Activated naive CD4-positive, alpha-beta T cell treated with anti-CD3 and anti-CD28 coated beads for 36 hours (primary cell): ENCODE measurements around the gene ZNF8. TPM values are rescaled to one million over a fixed set of nuclear protein-coding genes. Genes with fewer than 3 reads are reported as not detected.
A peak's percentile ranks its signal among the peaks of the same experiment; 100 is the strongest.

Experiments used
- CTCF ChIA-PET: fragments of 350-600 bp; sonication (Branson Sonifier 250); formaldehyde crosslinking; loops from one replicate; lab custom pipeline; 2021; ENCODE audit warnings: antibody characterized with exemption; lab: Charles Lee
- DNase-seq: peaks from one replicate; pipeline ENCODE4 v3.0.0-alpha.2; 2020
- H3K27ac Mint-ChIP-seq: one replicate; pipeline ENCODE4 v1.8.0; 2021; ENCODE audit warnings: mild to moderate bottlenecking, mixed read lengths
- H3K27me3 Mint-ChIP-seq: one replicate; pipeline ENCODE4 v1.8.0; 2021; ENCODE audit warnings: low read depth, mixed read lengths
- H3K36me3 Mint-ChIP-seq: one replicate; pipeline ENCODE4 v1.8.0; 2021; ENCODE audit warnings: low read depth, mixed read lengths
- H3K4me1 Mint-ChIP-seq: one replicate; pipeline ENCODE4 v1.8.0; 2021; ENCODE audit warnings: low read depth, mixed read lengths
- H3K4me3 Mint-ChIP-seq: one replicate; pipeline ENCODE4 v1.8.0; 2021; ENCODE audit warnings: mild to moderate bottlenecking, moderate library complexity, mixed read lengths
- H3K9me3 Mint-ChIP-seq: one replicate; pipeline ENCODE4 v1.8.0; 2021; ENCODE audit warnings: mixed read lengths
- intact Hi-C: fragments of 100-400 bp; cut with micrococcal nuclease; formaldehyde crosslinking; loops from one replicate; pipeline ENCODE4 v1.15.1; 2023
- total RNA-seq, 2 experiments: library from RNA; stranded (reverse); gene quantifications; one replicate each; pipeline ENCODE4 v1.2.3, GENCODE V29; 2021

ZNF8 gene
- total RNA-seq, 2 experiments from 2014 or later, result 3.2 to 3.6 TPM

DNA sequence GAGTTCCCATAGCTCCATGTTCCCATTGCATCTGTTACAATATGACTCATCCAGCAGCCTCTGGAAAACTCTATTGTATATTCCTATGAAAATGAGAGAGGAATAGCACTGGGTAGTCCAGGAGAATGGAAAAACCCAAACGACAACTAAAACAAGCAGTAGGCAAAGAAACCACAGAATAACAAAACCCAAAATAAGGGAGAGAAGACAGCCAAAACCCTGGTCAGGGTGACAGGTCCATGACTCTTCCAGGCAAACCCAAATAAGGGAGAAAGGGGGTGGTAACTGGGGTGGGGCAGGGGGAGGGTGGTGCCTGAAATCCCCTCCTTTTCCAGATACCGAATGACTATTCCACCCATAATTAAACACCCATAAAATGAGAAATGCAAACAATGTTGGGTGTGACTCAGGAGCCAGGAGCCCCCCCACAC, 4.0 kb upstream of the ZNF8 start:
- Mint-ChIP-seq H3K9me3 (peaks cover 34% of the 10 kb centered on the region), H3K27ac (no peak overlapping the region), H3K4me1 (peaks cover 7% of the 10 kb centered on the region), H3K36me3 (peaks cover 74% of the 10 kb centered on the region), H3K27me3 (no peaks in the 10 kb centered on the region), H3K4me3 (no peak overlapping the region)
- intact Hi-C loops, result loop anchor here (5.0 kb wide), 1 partner anchor 862 kb away; the partner anchor contains the start of gene ZNF17
- no peak for DNase-seq
- CTCF ChIA-PET, result interaction anchor here (0.6 kb wide), 1 partner anchor 50 kb away, joined by 3 read pairs; no protein-coding TSS in a partner anchor

DNA sequence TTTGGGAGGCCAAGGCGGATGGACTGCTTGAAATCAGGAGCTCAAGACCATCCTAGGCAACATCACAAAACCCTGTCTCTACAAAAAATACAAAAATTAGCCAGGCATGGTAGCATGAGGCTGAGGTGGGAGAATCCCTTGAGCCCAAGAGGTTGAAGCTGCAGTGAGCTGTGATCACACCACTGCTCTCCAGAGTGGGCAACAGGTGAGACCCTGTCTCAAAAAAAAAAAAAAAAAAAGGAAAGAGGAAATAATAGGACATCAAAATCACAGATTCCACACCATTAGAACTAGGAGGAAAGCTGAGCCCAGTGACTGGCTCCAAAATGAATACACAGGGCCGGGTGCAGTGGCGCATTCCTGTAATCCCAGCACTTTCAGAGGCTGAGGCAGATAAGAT, 3.2 kb upstream of the ZNF8 start:
- CTCF ChIA-PET, result interaction anchor here (0.6 kb wide), 1 partner anchor 51 kb away, joined by 3 read pairs; no protein-coding TSS in a partner anchor
- intact Hi-C loops, result loop anchor here (5.0 kb wide), 1 partner anchor 863 kb away; the partner anchor contains the start of gene ZNF17
- no peaks in the 10 kb centered on the region for H3K27me3 Mint-ChIP-seq

DNA sequence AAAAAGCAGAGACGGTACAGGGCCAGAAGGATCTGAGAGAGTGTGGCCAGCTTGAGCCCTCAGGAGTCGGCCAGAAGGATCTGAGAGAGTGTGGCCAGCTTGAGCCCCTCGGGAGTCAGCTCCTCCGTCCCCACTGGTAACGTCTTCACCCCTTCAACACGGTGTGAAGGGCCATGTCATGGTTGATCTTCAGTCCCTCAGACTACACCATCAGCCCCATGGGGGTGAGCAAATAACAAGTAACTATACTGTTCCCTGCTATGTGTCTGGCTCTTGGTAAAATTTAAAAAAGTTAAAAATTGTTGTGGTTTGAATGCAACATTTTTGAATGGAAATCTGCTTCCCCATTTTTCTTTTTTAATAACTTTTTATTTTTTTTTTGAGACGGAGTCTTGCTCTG, 1.6 kb upstream of the ZNF8 start:
- Mint-ChIP-seq H3K27ac (peak overlapping the region; percentile 21), H3K4me1 (peaks cover 25% of the 10 kb centered on the region), H3K27me3 (no peaks in the 10 kb centered on the region), H3K9me3 (peaks cover 19% of the 10 kb centered on the region), H3K36me3 (peaks cover 64% of the 10 kb centered on the region), H3K4me3 (peak overlapping the region; percentile 24)
- no peak for DNase-seq
- CTCF ChIA-PET, result interaction anchor here (0.6 kb wide), 1 partner anchor 20 kb away, joined by 5 read pairs; no protein-coding TSS in a partner anchor
- intact Hi-C loops, result loop anchor here (5.0 kb wide), 1 partner anchor 865 kb away; the partner anchor contains the start of gene ZNF17

More for the DNA sequence above, 3.2 kb upstream of the ZNF8 start:
- H3K4me3 Mint-ChIP-seq, result no peak overlapping the region
- DNase-seq, result no peak
- peaks cover 27% of the 10 kb centered on the region for H3K9me3 Mint-ChIP-seq
- H3K36me3 Mint-ChIP-seq, result peaks cover 69% of the 10 kb centered on the region
- H3K27ac Mint-ChIP-seq, result no peak overlapping the region
- peaks cover 15% of the 10 kb centered on the region for H3K4me1 Mint-ChIP-seq

DNA sequence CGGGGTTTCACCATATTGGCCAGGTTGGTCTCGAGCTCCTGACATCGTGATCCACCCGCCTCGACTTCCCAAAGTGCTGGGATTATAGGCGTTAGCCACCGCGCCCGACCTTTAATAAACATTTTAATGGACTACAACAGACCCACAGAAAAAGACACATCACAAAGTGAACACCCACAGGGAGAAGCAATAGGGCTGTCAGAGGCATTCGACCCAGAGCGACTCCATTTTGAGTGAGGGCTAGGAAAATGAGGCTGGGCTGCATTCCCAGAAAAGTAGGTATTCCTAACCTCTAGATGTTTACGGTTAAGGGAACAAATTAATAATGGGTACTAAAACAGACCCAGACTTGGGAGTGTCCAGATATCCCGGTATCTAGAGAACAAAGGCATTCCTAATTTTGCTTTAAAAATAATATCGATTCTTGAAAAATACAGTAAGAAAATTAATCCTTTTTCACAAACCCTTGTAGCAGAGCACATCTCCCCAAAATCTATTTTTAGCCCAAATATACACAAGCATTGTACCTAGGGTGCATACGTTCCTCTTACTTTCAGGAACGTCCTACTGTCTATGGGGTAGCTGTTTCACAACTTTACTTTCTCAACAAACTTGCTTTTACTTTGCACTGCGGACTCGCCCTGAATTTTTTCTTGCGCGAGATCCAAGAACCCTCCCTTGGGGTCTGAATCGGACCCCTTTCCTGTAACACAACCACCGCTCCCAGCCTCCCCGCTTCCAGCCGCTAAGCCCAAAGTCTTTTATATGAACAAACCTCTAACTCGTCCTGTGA, 811 bp upstream of the ZNF8 start:
- no peaks in the 10 kb centered on the region for H3K27me3 Mint-ChIP-seq
- peaks cover 60% of the 10 kb centered on the region for H3K36me3 Mint-ChIP-seq
- peaks cover 25% of the 10 kb centered on the region for H3K4me1 Mint-ChIP-seq
- intact Hi-C loops, result loop anchor here (1.0 to 5.0 kb wide), 13 partner anchors 27 to 866 kb away; partner anchors contain the start of genes ERVK3-1, MZF1, RPS5 and ZBTB45
- H3K9me3 Mint-ChIP-seq, result peaks cover 19% of the 10 kb centered on the region
- H3K4me3 Mint-ChIP-seq, result peak overlapping the region; percentile 88
- DNase-seq, result no peak
- CTCF ChIA-PET, result no interaction called here
- peak overlapping the region; percentile 93 for H3K27ac Mint-ChIP-seq

DNA sequence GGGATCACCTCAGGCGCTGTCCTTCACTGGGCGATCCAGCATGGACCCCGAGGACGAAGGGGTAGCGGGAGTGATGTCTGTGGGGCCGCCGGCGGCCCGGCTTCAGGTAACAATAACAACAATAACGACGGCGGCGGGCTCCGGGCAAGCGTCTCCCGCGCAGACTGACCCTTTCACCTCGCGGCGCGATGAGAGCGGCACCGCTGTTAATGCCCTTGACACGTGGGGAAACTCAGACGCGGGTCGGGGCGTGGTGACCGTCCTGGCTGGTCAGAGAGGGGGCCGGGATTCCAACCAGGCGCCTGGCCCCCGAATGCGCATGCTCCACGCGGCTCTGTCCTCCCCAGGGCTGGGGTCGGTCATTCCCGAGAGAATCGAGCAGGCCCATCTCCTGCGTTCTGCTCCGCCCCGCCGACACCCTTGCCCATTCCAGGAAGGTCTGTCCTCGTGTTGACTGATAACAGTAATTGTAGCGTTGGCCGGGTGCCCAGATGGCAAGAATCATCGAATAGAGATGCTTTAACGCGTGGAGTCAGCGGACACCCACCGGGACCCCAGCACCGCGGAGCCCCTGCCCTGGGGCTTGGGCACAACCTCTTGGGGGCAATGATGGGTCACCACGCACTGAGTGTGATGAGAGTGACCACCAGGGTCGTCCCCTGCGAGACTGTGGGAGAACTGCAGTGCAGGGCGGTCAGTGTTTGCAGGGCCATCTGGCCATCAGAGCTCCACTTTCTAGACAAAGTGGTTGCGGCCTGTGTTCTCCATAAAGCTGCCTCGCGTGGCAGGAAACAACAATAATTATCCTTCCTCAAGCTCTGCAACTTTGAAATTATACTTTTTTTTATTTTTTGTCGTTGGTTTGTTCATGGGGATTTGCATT, 528 bp downstream of the ZNF8 start:
- Mint-ChIP-seq H3K4me1 (peaks cover 25% of the 10 kb centered on the region), H3K27me3 (no peaks in the 10 kb centered on the region), H3K9me3 (peaks cover 19% of the 10 kb centered on the region), H3K36me3 (peaks cover 63% of the 10 kb centered on the region), H3K27ac (peak overlapping the region; percentile 93), H3K4me3 (peak overlapping the region; percentile 88)
- CTCF ChIA-PET, result no interaction called here
- peak; percentile 81 for DNase-seq
- intact Hi-C loops, result loop anchor here (2.0 to 5.0 kb wide), 4 partner anchors 48 to 867 kb away; partner anchors contain the start of genes RPS5, ZNF17, ZNF544 and ZSCAN22

GRCh38 chr19:58279925-58280316, 1.2 kb downstream of the ZNF8 start:
- intact Hi-C loops, result loop anchor here (2.0 to 5.0 kb wide), 4 partner anchors 47 to 868 kb away; partner anchors contain the start of genes RPS5, ZNF17, ZNF544 and ZSCAN22
- Mint-ChIP-seq H3K36me3 (peaks cover 61% of the 10 kb centered on the region), H3K4me3 (peak overlapping the region; percentile 88), H3K27ac (peak overlapping the region; percentile 93), H3K9me3 (peaks cover 14% of the 10 kb centered on the region), H3K27me3 (no peaks in the 10 kb centered on the region), H3K4me1 (peaks cover 25% of the 10 kb centered on the region)
- no peak for DNase-seq
- CTCF ChIA-PET, result no interaction called here

DNA sequence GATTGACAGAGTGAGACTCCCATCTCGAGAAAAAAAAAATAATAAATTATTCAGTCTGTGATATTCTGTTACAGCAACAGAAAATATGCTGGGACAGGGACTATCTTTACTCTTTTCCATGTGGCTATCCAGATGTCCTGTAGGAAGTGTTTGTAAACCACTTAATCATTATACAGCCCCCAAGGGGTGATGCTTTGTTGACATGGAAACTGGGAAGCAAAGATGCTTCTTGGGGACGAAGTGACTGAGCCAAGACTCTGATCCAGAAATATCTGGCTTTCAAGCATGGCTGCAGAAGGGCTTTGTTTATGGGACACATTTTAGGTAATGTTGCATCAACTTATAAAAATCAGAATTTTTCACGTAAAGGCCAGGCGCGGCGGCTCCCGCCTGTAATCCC, 5.4 kb downstream of the ZNF8 start:
- no peak for DNase-seq
- H3K27ac Mint-ChIP-seq, result no peak overlapping the region
- H3K4me1 Mint-ChIP-seq, result peaks cover 20% of the 10 kb centered on the region
- intact Hi-C loops, result no loop called here
- CTCF ChIA-PET, result no interaction called here
- H3K9me3 Mint-ChIP-seq, result peaks cover 8% of the 10 kb centered on the region
- peaks cover 71% of the 10 kb centered on the region for H3K36me3 Mint-ChIP-seq
- no peaks in the 10 kb centered on the region for H3K27me3 Mint-ChIP-seq
- no peak overlapping the region for H3K4me3 Mint-ChIP-seq

DNA sequence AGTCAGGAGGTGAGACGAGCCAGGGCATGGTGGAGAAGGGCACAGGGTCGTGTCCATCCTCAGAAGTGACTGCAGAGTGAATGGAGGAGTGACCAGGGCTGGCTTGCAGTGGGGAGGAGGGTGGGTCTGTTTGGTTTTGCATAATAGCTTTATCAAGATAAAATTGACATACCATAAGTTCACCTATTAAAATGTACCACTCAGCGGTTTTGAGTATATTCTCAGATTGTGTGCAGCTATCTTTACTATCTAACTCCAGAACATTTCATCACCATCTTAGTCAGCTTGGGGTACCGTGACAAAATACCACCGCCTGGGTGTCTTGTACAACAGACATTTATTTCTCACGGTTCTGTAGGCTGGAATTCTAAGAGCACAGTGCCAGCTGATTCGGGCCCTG, 13.2 kb downstream of the ZNF8 start:
- no peak overlapping the region for H3K4me3 Mint-ChIP-seq
- H3K9me3 Mint-ChIP-seq, result peaks cover 45% of the 10 kb centered on the region
- no peak overlapping the region for H3K27ac Mint-ChIP-seq
- intact Hi-C loops, result no loop called here
- H3K4me1 Mint-ChIP-seq, result no peaks in the 10 kb centered on the region
- CTCF ChIA-PET, result no interaction called here
- H3K27me3 Mint-ChIP-seq, result no peaks in the 10 kb centered on the region
- DNase-seq, result no peak
- peaks cover 96% of the 10 kb centered on the region for H3K36me3 Mint-ChIP-seq

GRCh38 chr19:58294743-58295374, 16.1 kb downstream of the ZNF8 start:
- Mint-ChIP-seq H3K9me3 (peaks cover 49% of the 10 kb centered on the region), H3K27me3 (no peaks in the 10 kb centered on the region), H3K4me1 (no peaks in the 10 kb centered on the region), H3K4me3 (no peak overlapping the region), H3K36me3 (peaks cover 91% of the 10 kb centered on the region), H3K27ac (no peak overlapping the region)
- CTCF ChIA-PET, result no interaction called here
- no peak for DNase-seq
- intact Hi-C loops, result no loop called here

GRCh38 chr19:58296104-58296503, 17.3 kb downstream of the ZNF8 start:
- CTCF ChIA-PET, result interaction anchor here (1.1 kb wide), 1 partner anchor 19 kb away, joined by 5 read pairs; no protein-coding TSS in a partner anchor
- H3K4me3 Mint-ChIP-seq, result no peak overlapping the region
- peaks cover 55% of the 10 kb centered on the region for H3K9me3 Mint-ChIP-seq
- H3K27ac Mint-ChIP-seq, result no peak overlapping the region
- intact Hi-C loops, result no loop called here
- DNase-seq, result no peak
- no peaks in the 10 kb centered on the region for H3K27me3 Mint-ChIP-seq
- no peaks in the 10 kb centered on the region for H3K4me1 Mint-ChIP-seq
- H3K36me3 Mint-ChIP-seq, result peaks cover 92% of the 10 kb centered on the region

GRCh38 chr19:58300620-58301019, 21.9 kb downstream of the ZNF8 start:
- DNase-seq, result no peak
- CTCF ChIA-PET, result interaction anchor here (1.1 kb wide), 1 partner anchor 13 kb away, joined by 3 read pairs; no protein-coding TSS in a partner anchor
- Mint-ChIP-seq H3K4me1 (peaks cover 14% of the 10 kb centered on the region), H3K36me3 (peaks cover 66% of the 10 kb centered on the region), H3K9me3 (peaks cover 21% of the 10 kb centered on the region), H3K27ac (no peak overlapping the region), H3K27me3 (no peaks in the 10 kb centered on the region), H3K4me3 (no peak overlapping the region)
- intact Hi-C loops, result no loop called here
